Measurements from ENCODE around the gene IL1R1.
"Not testable (repeated sequence)": the region's sequence is repeated elsewhere in the genome, so short reads cannot be mapped to it uniquely, and the experiment has no call there.

The IL1R1 gene

DNA sequence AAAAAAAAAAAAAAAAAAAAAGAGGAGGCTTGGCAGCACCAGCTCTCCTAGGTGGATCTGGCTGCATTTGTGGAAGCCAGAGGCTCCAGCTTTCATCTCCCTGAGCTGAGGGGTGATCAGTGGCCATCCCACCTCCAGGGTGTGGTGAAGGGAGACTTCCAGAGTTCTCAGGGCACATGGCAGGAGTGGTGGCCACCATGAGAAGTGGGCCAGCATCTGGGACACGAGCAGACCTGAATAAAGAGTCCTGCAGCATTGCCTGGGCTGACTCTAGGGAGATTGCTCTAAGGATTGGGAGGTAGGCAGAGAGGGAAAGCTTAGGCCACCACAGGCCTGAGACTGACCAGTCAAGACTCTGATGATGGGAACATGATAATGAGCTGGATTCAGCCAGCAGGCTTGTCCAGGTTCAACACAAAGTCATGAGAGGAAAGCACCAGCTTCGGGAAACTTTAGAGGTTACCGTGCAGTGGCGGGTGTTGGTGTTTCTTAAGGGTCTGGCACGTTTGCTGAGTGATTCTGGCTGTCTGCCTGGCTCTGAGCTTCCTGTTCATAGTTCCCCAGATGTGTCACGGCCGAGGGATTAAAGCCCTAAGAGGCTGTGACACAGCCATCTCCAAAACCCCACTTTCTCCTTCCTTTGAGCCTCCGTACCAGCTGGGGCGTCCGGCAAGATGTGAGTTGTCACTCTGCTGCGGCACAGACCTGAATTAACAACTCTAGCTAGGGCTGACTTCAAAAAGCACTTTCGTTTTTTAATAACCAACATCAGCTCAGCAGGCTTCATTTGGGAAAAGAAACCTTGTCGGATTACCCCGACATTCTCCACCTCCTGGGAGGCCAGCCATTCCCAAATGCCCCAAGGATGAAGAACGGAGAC lies 38.3 kb upstream of the IL1R1 start:
- Histone ChIP-seq H3K9ac (ENCODE audit: low read depth, low read length) (no peak overlapping the region), H3K36me3 (ENCODE audit: insufficient read depth, low read depth, low read length) (no peaks in the 10 kb centered on the region), H3K27ac (ENCODE audit: low read length) (no peak overlapping the region), H3K4me1 (ENCODE audit: insufficient read depth, low read length) (no peaks in the 10 kb centered on the region), H3K27me3 (ENCODE audit: insufficient read depth, low read length) (no peaks in the 10 kb centered on the region), H3K9me3 (ENCODE audit: insufficient read depth, low read depth, low read length) (no peaks in the 10 kb centered on the region), H3K4me3 (ENCODE audit: low read length) (no peak overlapping the region)

DNA sequence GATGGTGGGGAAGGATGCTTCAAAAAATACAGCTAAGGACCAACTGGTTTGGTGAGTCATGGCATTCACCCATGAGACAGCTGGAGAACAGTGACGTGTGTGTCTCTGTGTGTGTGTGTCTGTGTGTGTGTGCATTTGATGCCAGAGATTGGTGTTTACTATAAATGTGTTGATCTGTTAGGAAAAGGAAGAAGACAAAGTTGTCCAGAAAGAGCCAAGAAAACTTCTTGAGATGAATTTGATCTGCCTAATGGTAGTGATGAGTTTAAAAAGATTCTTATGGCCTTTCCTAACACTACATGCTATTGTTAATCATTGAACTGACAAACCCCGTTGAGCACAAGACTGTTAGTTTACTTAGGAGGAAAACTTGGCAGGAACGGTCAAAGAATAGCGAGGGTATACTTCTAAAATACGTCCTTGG lies 36.4 kb upstream of the IL1R1 start:
- no peak overlapping the region for H3K4me3 ChIP-seq (ENCODE audit: low read length)
- H3K4me1 ChIP-seq (ENCODE audit: insufficient read depth, low read length), result no peaks in the 10 kb centered on the region
- H3K9ac ChIP-seq (ENCODE audit: low read depth, low read length), result no peak overlapping the region
- H3K27ac ChIP-seq (ENCODE audit: low read length), result no peak overlapping the region
- H3K36me3 ChIP-seq (ENCODE audit: insufficient read depth, low read depth, low read length), result no peaks in the 10 kb centered on the region
- H3K9me3 ChIP-seq (ENCODE audit: insufficient read depth, low read depth, low read length), result no peaks in the 10 kb centered on the region
- H3K27me3 ChIP-seq (ENCODE audit: insufficient read depth, low read length), result no peaks in the 10 kb centered on the region

DNA sequence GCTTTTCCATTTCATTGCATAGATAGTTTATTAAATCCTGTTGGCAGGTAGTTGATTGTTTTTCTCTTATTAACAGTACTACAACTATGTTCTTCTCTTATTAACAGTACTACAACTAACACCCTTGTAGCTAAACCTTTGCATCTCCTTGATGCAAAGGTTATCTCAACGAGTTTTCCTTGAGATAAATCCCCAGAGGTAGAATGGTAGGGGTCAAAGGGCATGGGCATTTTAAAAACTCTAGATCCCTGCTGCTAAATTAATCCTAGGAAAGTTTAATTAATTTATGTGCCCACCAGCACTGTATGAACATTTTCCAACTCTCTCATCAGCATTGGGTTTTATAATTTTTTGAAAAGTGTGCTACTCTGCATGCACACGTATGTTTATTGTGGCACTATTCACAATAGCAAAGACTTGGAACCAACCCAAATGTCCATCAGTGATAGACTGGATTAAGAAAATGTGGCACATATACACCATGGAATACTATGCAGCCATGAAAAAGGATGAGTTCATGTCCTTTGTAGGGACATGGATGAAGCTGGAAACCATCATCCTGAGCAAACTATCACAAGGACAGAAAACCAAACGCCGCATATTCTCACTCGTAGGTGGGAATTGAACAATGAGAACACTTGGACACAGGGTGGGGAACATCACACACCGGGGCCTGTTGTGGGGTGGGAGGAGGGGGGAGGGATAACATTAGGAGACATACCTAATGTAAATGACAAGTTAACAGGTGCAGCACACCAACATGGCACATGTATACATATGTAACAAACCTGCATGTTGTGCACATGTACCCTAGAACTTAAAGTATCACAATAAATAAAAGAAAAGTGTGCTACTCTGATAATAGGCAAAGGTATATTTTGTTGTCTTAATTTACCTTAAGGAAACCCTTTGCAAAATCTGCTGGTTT lies 35.5 kb upstream of the IL1R1 start:
- not testable (repeated sequence) for H3K36me3 ChIP-seq (ENCODE audit: insufficient read depth, low read depth, low read length); H3K27ac ChIP-seq (ENCODE audit: low read length); H3K27me3 ChIP-seq (ENCODE audit: insufficient read depth, low read length); H3K4me3 ChIP-seq (ENCODE audit: low read length); H3K9me3 ChIP-seq (ENCODE audit: insufficient read depth, low read depth, low read length); H3K9ac ChIP-seq (ENCODE audit: low read depth, low read length); H3K4me1 ChIP-seq (ENCODE audit: insufficient read depth, low read length)

DNA sequence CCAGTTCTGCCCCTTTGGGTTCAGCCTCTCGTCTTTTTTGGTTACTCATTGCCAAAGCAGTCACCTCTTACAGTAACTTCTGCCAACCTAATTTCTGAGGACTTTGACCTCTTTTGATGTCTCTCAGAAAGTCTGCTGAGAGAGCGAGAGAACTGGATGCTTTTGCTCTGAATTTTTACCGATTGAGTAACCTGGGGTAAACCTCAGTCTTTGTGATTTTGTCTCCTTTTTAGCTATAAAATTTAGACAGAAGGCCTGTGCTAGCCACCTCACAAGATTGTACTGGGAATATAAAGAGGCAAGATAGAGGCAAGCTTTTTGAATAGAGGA lies 34.8 kb upstream of the IL1R1 start:
- Histone ChIP-seq H3K9ac (ENCODE audit: low read depth, low read length) (no peak overlapping the region), H3K4me1 (ENCODE audit: insufficient read depth, low read length) (no peaks in the 10 kb centered on the region), H3K27me3 (ENCODE audit: insufficient read depth, low read length) (no peaks in the 10 kb centered on the region), H3K9me3 (ENCODE audit: insufficient read depth, low read depth, low read length) (no peaks in the 10 kb centered on the region), H3K36me3 (ENCODE audit: insufficient read depth, low read depth, low read length) (no peaks in the 10 kb centered on the region), H3K4me3 (ENCODE audit: low read length) (no peak overlapping the region), H3K27ac (ENCODE audit: low read length) (no peak overlapping the region)

DNA sequence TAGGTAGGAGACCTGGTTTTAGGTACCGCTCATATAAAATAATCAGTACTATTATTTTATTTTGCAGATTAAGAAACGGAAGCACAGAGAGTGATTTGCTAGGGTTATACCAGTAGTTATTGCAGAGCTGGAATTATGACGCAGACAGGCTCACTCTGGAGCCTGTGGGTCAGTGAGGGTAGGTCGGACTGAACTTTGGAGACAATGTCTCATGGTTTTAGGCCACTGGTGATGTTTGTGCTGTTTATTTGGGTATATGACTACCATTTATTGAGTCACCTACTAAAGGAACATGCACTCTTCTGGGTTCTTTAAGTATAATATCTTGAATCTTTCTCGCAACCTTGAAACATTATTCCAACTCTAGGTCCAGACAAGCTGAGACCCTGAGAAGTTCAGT lies 33.5 kb upstream of the IL1R1 start:
- no peaks in the 10 kb centered on the region for H3K27me3 ChIP-seq (ENCODE audit: insufficient read depth, low read length)
- no peak overlapping the region for H3K27ac ChIP-seq (ENCODE audit: low read length)
- no peaks in the 10 kb centered on the region for H3K4me1 ChIP-seq (ENCODE audit: insufficient read depth, low read length)
- H3K9me3 ChIP-seq (ENCODE audit: insufficient read depth, low read depth, low read length), result no peaks in the 10 kb centered on the region
- H3K9ac ChIP-seq (ENCODE audit: low read depth, low read length), result no peak overlapping the region
- H3K36me3 ChIP-seq (ENCODE audit: insufficient read depth, low read depth, low read length), result no peaks in the 10 kb centered on the region
- H3K4me3 ChIP-seq (ENCODE audit: low read length), result no peak overlapping the region

DNA sequence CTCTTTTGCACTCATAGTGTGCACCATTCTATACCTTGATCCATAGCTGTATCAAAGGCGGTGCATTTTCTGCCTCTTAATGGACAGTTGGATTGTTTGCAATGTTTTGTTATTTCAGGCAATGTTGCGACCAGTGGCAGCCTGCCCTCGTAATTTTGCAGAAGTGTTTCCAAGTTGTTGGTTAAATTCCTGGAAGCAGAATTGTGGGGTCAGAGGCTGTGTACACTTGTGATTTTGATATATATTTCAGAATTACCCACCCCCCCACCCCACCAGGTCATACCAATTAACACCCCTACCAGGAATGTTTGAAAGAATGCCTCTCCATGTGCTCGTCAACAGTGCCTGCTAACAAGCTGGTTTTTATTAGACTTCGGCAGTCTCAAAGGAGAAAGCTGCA lies 32.4 kb upstream of the IL1R1 start:
- Histone ChIP-seq H3K4me1 (ENCODE audit: insufficient read depth, low read length) (0 out of 2 replicates have a peak, but pooled peaks cover 2% of the 10 kb centered on the region), H3K27me3 (ENCODE audit: insufficient read depth, low read length) (no peaks in the 10 kb centered on the region), H3K9me3 (ENCODE audit: insufficient read depth, low read depth, low read length) (no peaks in the 10 kb centered on the region), H3K36me3 (ENCODE audit: insufficient read depth, low read depth, low read length) (no peaks in the 10 kb centered on the region), H3K9ac (ENCODE audit: low read depth, low read length) (no peak overlapping the region), H3K27ac (ENCODE audit: low read length) (no peak overlapping the region), H3K4me3 (ENCODE audit: low read length) (no peak overlapping the region)

DNA sequence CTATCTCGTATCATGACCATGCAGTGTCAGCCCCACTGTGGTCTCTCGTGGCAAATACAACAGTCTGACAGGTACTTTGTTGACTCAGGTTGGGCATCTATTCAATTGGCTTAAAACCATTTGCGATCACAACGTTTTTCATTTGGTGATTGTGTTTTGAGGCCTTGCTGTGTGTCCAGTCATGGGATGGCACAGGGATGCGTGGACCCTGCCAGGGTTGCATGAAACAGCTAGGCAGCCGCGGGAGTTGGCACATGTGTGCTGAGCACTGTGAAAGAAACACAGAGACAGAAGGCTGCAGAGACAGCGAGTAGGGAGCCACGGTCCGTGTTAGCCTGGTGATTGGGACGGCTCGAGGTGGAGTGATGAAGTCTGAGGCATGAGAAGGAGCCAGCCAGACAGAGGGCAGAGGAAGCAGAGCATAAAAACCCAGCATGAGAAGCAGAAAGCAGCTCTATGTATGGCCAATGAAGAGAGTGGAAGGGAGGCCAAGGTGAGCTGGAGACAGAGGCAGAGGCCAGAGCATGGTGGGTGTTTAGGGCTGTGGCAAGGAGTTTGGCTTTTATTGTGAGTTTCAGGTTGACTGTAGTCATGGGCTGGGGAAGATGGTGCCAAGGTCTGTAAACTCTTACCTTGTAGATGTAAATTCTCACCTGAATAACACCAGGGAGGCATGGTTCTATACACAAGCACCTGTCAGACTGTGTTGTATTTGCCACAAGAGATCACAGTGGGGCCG lies 31.8 kb upstream of the IL1R1 start:
- no peak overlapping the region for H3K4me3 ChIP-seq (ENCODE audit: low read length)
- no peak overlapping the region for H3K27ac ChIP-seq (ENCODE audit: low read length)
- H3K9me3 ChIP-seq (ENCODE audit: insufficient read depth, low read depth, low read length), result no peaks in the 10 kb centered on the region
- no peaks in the 10 kb centered on the region for H3K27me3 ChIP-seq (ENCODE audit: insufficient read depth, low read length)
- no peak overlapping the region for H3K9ac ChIP-seq (ENCODE audit: low read depth, low read length)
- no peaks in the 10 kb centered on the region for H3K36me3 ChIP-seq (ENCODE audit: insufficient read depth, low read depth, low read length)
- 0 out of 2 replicates have a peak, but pooled peaks cover 2% of the 10 kb centered on the region for H3K4me1 ChIP-seq (ENCODE audit: insufficient read depth, low read length)

DNA sequence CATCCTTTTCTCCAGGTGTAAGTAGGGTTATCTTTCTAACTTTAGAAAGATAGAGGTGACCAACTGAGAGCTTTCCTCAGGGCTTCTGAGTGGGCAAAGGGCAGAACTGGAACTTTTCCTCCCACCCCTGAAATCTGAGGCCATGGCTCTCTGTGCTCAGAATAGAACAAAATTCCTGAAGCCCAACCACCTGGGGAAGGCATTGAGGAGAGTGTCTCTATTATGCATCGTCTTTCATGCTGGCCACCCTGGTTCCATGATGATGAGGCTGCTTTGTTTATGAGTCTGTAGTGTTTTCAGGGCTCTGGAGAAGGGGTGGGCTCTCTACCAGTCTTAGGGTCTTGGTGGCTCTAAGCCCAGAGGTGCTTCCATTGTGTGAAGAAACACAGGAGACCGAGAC lies 30.7 kb upstream of the IL1R1 start:
- H3K27me3 ChIP-seq (ENCODE audit: insufficient read depth, low read length), result no peaks in the 10 kb centered on the region
- no peak overlapping the region for H3K27ac ChIP-seq (ENCODE audit: low read length)
- no peaks in the 10 kb centered on the region for H3K9me3 ChIP-seq (ENCODE audit: insufficient read depth, low read depth, low read length)
- H3K4me1 ChIP-seq (ENCODE audit: insufficient read depth, low read length), result 0 out of 2 replicates have a peak, but pooled peaks cover 2% of the 10 kb centered on the region
- no peaks in the 10 kb centered on the region for H3K36me3 ChIP-seq (ENCODE audit: insufficient read depth, low read depth, low read length)
- no peak overlapping the region for H3K4me3 ChIP-seq (ENCODE audit: low read length)
- H3K9ac ChIP-seq (ENCODE audit: low read depth, low read length), result no peak overlapping the region

DNA sequence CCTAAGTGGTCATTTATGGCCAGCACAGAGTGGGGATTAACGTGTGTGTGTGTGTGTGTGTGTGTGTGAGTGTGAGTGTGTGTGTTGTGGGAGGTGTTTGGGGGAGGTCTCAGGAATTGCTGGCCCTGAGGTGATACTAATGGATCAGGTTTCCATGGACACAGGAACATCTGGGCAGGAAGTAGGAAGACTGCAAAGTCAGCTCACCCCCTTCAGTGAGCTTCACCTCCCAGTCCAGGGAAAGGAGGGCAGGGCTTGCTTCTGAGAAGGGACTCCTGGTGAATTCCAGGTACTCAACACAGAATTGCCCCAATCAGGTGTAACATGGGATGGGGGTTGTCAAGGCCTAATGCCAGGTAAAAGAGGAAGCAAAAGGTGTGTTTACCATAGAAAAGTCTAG lies 30.3 kb upstream of the IL1R1 start:
- Histone ChIP-seq H3K4me1 (ENCODE audit: insufficient read depth, low read length) (0 out of 2 replicates have a peak, but pooled peaks cover 2% of the 10 kb centered on the region), H3K9me3 (ENCODE audit: insufficient read depth, low read depth, low read length) (no peaks in the 10 kb centered on the region), H3K27ac (ENCODE audit: low read length) (no peak overlapping the region), H3K36me3 (ENCODE audit: insufficient read depth, low read depth, low read length) (no peaks in the 10 kb centered on the region), H3K9ac (ENCODE audit: low read depth, low read length) (no peak overlapping the region), H3K4me3 (ENCODE audit: low read length) (no peak overlapping the region), H3K27me3 (ENCODE audit: insufficient read depth, low read length) (no peaks in the 10 kb centered on the region)

DNA sequence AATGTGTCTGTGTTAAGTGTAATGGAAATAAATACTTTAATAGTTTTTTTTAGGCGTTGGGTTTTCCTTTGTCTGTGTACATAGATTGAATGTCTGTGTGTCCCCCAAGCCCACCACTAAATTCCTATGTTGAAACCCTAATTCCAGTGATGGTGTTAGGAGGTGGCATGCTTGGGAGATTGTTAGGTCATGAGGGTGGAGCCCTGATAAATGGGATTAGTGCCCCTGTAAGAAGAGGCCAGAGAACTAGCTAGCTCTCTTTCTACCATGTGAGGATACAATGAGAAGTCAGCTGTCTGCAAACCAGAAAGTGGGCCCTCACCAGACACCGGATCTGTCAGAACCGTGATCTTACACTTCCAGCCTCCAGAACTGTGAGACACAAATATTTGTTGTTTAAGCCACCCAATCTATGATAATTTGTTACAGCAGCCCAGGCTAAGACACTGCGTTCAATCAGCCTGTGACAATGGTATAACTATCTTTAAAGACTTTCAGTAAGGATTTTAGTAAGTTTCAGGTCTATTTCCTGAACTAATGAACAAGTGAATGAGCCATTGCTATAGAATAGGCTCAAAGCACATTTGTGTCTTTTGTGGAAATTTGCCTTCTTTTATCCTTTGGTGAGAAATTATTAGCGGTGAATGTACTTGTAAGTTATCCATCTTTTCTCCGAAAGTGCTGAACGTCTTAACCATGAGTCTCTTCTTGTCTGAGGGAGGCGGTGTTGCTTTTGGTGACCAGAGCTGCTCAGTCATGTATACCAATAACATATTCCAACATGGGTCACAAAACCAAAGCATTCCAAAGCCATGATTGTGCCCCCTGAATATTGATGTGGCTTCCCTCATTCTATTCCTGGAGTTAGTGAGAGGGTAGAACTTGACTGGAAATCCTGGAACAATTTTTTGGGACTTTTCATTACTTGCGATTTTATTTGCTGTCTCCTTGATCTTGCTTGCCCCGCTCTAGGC lies 29.6 kb upstream of the IL1R1 start:
- H3K4me3 ChIP-seq (ENCODE audit: low read length), result no peak overlapping the region
- no peaks in the 10 kb centered on the region for H3K27me3 ChIP-seq (ENCODE audit: insufficient read depth, low read length)
- no peaks in the 10 kb centered on the region for H3K36me3 ChIP-seq (ENCODE audit: insufficient read depth, low read depth, low read length)
- H3K9me3 ChIP-seq (ENCODE audit: insufficient read depth, low read depth, low read length), result no peaks in the 10 kb centered on the region
- H3K4me1 ChIP-seq (ENCODE audit: insufficient read depth, low read length), result 0 out of 2 replicates have a peak, but pooled peaks cover 2% of the 10 kb centered on the region
- H3K9ac ChIP-seq (ENCODE audit: low read depth, low read length), result no peak overlapping the region
- H3K27ac ChIP-seq (ENCODE audit: low read length), result no peak overlapping the region
